DND-41 (cell line): Measurements from ENCODE around the gene LGR6.

Experiments used
- CTCF ChIP-seq: IDR thresholded peaks from 2 replicates; pipeline ENCODE4 v1.5.1; 2012; ENCODE audit warnings: borderline replicate concordance, low read length, moderate library complexity, mild to moderate bottlenecking; ENCODE audit not compliant: poor library complexity, severe bottlenecking; ENCODE audit errors: extremely low read depth
- EZH2 ChIP-seq: IDR thresholded peaks from 3 replicates; pipeline ENCODE4 v1.6.1; 2012; ENCODE audit warnings: borderline replicate concordance, low read depth, mild to moderate bottlenecking, moderate library complexity, low read length, inconsistent platforms; ENCODE audit not compliant: severe bottlenecking

- TF ChIP-seq CTCF (no peak), EZH2 (no peak)
These were observed 38.0 kb upstream of the LGR6 start for GRCh38 chr1:202155478-202156021.
